H9 (cell line): ENCODE measurements around the gene USP47. TPM values are rescaled to one million over a fixed set of nuclear protein-coding genes. Genes with fewer than 3 reads are reported as not detected.

Source experiments
- DNase-seq: peaks from one replicate; pipeline ENCODE4 v3.0.0-alpha.2; 2017
- H2AFZ ChIP-seq: one replicate; pipeline ENCODE4 v1.6.1; 2013; ENCODE audit warnings: mild to moderate bottlenecking, low read length, control low read depth, moderate library complexity
- H2AK5ac ChIP-seq: 2 replicates; pipeline ENCODE4 v1.6.1; 2013; ENCODE audit warnings: low read length, control low read depth, mixed read lengths; ENCODE audit not compliant: insufficient read length
- H2BK120ac ChIP-seq: one replicate; pipeline ENCODE4 v1.6.1; 2013; ENCODE audit warnings: low read depth, mild to moderate bottlenecking, low read length, control low read depth, inconsistent platforms; ENCODE audit not compliant: poor library complexity, severe bottlenecking
- H2BK12ac ChIP-seq: 2 replicates; pipeline ENCODE4 v1.6.1; 2013; ENCODE audit warnings: low read length, control low read depth, mixed read lengths, low read depth; ENCODE audit not compliant: insufficient read length
- H2BK15ac ChIP-seq: 2 replicates; pipeline ENCODE4 v1.6.1; 2013; ENCODE audit warnings: low read depth, low read length, control low read depth
- H2BK20ac ChIP-seq: one replicate; pipeline ENCODE4 v1.6.1; 2013; ENCODE audit warnings: low read depth, mild to moderate bottlenecking, low read length, control low read depth, inconsistent platforms; ENCODE audit not compliant: poor library complexity, severe bottlenecking
- H2BK5ac ChIP-seq: 2 replicates; pipeline ENCODE4 v1.6.1; 2013; ENCODE audit warnings: low read length, control low read depth, mixed read lengths; ENCODE audit not compliant: insufficient read length
- H3K14ac ChIP-seq: 2 replicates; pipeline ENCODE4 v1.6.1; 2013; ENCODE audit warnings: low read length, control low read depth; ENCODE audit not compliant: insufficient read depth
- H3K18ac ChIP-seq: 2 replicates; pipeline ENCODE4 v1.6.1; 2013; ENCODE audit warnings: low read depth, mild to moderate bottlenecking, mixed read lengths, low read length, control low read depth; ENCODE audit not compliant: insufficient read length
- H3K23ac ChIP-seq: 2 replicates; pipeline ENCODE4 v1.6.1; 2013; ENCODE audit warnings: low read length, control low read depth, mixed read lengths, low read depth; ENCODE audit not compliant: insufficient read length
- H3K23me2 ChIP-seq: 2 replicates; pipeline ENCODE4 v1.6.1; 2013; ENCODE audit warnings: low read depth, mild to moderate bottlenecking, mixed read lengths, low read length, control low read depth; ENCODE audit not compliant: insufficient read length, poor library complexity, severe bottlenecking
- H3K27ac ChIP-seq: 2 replicates; pipeline ENCODE4 v1.5.1; 2013; ENCODE audit warnings: low read length, control low read depth, mixed read lengths, low read depth; ENCODE audit not compliant: insufficient read length
- H3K27me3 ChIP-seq: 2 replicates; pipeline ENCODE4 v1.6.1; 2013; ENCODE audit warnings: low read length, control low read depth, inconsistent platforms; ENCODE audit not compliant: insufficient read depth
- H3K4ac ChIP-seq: 2 replicates; pipeline ENCODE4 v1.6.1; 2013; ENCODE audit warnings: low read depth, mild to moderate bottlenecking, control low read depth, inconsistent platforms, low read length, moderate library complexity
- H3K4me1 ChIP-seq: 2 replicates; pipeline ENCODE4 v1.6.1; 2013; ENCODE audit warnings: low read length, control low read depth, inconsistent platforms; ENCODE audit not compliant: insufficient read depth
- H3K4me2 ChIP-seq: 2 replicates; pipeline ENCODE4 v1.6.1; 2013; ENCODE audit warnings: low read length, control low read depth, mixed read lengths; ENCODE audit not compliant: insufficient read length, insufficient read depth
- H3K56ac ChIP-seq: 2 replicates; pipeline ENCODE4 v1.6.1; 2013; ENCODE audit warnings: low read depth, mild to moderate bottlenecking, mixed read lengths, low read length, control low read depth; ENCODE audit not compliant: insufficient read length
- H3K79me1 ChIP-seq: 2 replicates; pipeline ENCODE4 v1.6.1; 2013; ENCODE audit warnings: low read depth, mild to moderate bottlenecking, moderate library complexity, low read length, control low read depth, inconsistent platforms; ENCODE audit not compliant: insufficient read depth, poor library complexity, severe bottlenecking
- H3K79me2 ChIP-seq: 2 replicates; pipeline ENCODE4 v1.6.1; 2013; ENCODE audit warnings: low read length, control low read depth, inconsistent platforms; ENCODE audit not compliant: insufficient read depth
- H3K9ac ChIP-seq: 2 replicates; pipeline ENCODE4 v1.6.1; 2013; ENCODE audit warnings: low read length, control low read depth, mixed read lengths; ENCODE audit not compliant: insufficient read length; ENCODE audit errors: extremely low read depth
- H3K9me3 ChIP-seq: one replicate; pipeline ENCODE4 v1.6.1; 2013; ENCODE audit warnings: low read depth, low read length, inconsistent platforms; ENCODE audit not compliant: control insufficient read depth
- H3T11ph ChIP-seq: one replicate; pipeline ENCODE4 v1.6.1; 2013; ENCODE audit warnings: mild to moderate bottlenecking, low read length, control low read depth, inconsistent platforms
- H4K20me1 ChIP-seq: one replicate; pipeline ENCODE4 v1.6.1; 2013; ENCODE audit not compliant: control insufficient read depth, insufficient read length, insufficient read depth
- H4K5ac ChIP-seq: 2 replicates; pipeline ENCODE4 v1.6.1; 2013; ENCODE audit warnings: low read depth, mild to moderate bottlenecking, mixed read lengths, low read length, control low read depth; ENCODE audit not compliant: insufficient read length
- H4K8ac ChIP-seq: replicated peaks from 2 replicates; pipeline ENCODE4 v1.6.1; 2013; ENCODE audit warnings: low read length, control low read depth, mixed read lengths, low read depth; ENCODE audit not compliant: insufficient read length
- H4K91ac ChIP-seq: 2 replicates; pipeline ENCODE4 v1.6.1; 2013; ENCODE audit warnings: low read depth, mild to moderate bottlenecking, moderate library complexity, mixed read lengths, low read length, control low read depth; ENCODE audit not compliant: insufficient read length
- H3K27ac Mint-ChIP-seq, 3 experiments: 2 replicates in 2 of 3; 3 replicates in 1 of 3; pipeline ENCODE4 v1.8.0; 2020 to 2021; ENCODE audit warnings: mixed read lengths in 3 of 3, mild to moderate bottlenecking in 1 of 3, moderate library complexity in 1 of 3
- H3K27me3 Mint-ChIP-seq: 2 replicates; pipeline ENCODE4 v1.8.0; 2021; ENCODE audit warnings: low read depth, mild to moderate bottlenecking, moderate library complexity, mixed read lengths
- H3K36me3 Mint-ChIP-seq, 3 experiments: 2 replicates in 2 of 3; 3 replicates in 1 of 3; pipeline ENCODE4 v1.8.0; 2020 to 2021; ENCODE audit warnings: low read depth in 3 of 3, mixed read lengths in 3 of 3; ENCODE audit not compliant: insufficient read depth in 1 of 3
- H3K4me1 Mint-ChIP-seq, 2 experiments: 2 replicates each; pipeline ENCODE4 v1.8.0; 2020; ENCODE audit warnings: mixed read lengths in 2 of 2
- H3K4me3 Mint-ChIP-seq, 2 experiments: 2 replicates in 1 of 2; 3 replicates in 1 of 2; pipeline ENCODE4 v1.8.0; 2020 to 2021; ENCODE audit warnings: mild to moderate bottlenecking in 2 of 2, mixed read lengths in 2 of 2, moderate library complexity in 1 of 2
- H3K9me3 Mint-ChIP-seq, 2 experiments: 2 replicates in 1 of 2; 3 replicates in 1 of 2; pipeline ENCODE4 v1.8.0; 2020; ENCODE audit warnings: mild to moderate bottlenecking in 2 of 2, mixed read lengths in 2 of 2, moderate library complexity in 1 of 2
- WGBS: extraction: QIAGEN DNeasy Blood & Tissue Kit; methylation state at CpG from one replicate; pipeline ENCODE4 v1.1.7; 2013; ENCODE audit warnings: missing lambda C conversion rate, low lambda C conversion rate, mixed read lengths; ENCODE audit not compliant: insufficient read length; ENCODE audit errors: extremely low coverage; 5-methylcytosine and 5-hydroxymethylcytosine counted together
- total RNA-seq: library from RNA; stranded (reverse); gene quantifications from 2 replicates; pipeline ENCODE4 v1.2.1, GENCODE V29; 2021
- TF ChIP-seq, protein P1 (sequence below): fragments of 200-600 bp; sonication (generic); conservative IDR thresholded peaks from 3 replicates; pipeline ENCODE4 v1.8.0; 2021; ENCODE audit warnings: antibody characterized with exemption, mild to moderate bottlenecking

The USP47 gene
- total RNA-seq, 1 experiment from 2014 or later: 26.7 TPM

DNA sequence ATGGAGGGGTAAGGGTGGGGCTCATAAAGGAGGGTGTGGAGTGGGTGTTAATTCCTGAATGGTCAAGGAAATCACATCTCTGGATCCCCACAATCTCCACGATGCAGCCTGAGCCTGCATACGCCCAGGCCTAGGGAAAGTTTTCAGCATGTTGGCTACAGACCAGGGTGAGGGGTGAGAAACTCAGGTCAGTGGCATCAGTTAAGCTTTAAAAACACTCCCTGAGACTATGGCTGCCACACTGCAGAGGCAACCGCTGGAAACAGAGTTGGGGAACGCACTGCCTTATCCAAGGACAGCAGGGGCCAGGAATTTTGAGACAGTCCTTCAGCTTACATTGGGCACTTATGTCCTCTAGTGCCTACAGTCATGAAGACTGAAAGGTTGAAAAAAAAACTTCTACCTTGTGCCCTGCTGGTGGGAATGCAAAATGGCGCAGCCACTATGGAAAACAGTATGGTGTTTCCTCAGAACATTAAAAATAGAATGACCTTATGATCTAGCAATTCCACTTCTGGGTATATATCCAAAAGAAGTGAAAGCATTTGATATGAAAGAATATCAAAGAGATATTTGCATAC, 147.0 kb downstream of the USP47 start:
- Histone ChIP-seq H3K27me3 (no peaks in the 10 kb centered on the region), H3K4ac (no peak overlapping the region), H3K23ac (no peak overlapping the region), H2BK120ac (no peak overlapping the region), H2BK20ac (no peak overlapping the region), H3K4me2 (no peak overlapping the region), H3K18ac (no peak overlapping the region), H3K4me1 (peaks cover 3% of the 10 kb centered on the region; the same call in 1 of the 2 replicates), H2BK12ac (no peak overlapping the region), H4K91ac (no peak overlapping the region), H3K14ac (no peak overlapping the region), H4K8ac (no peak overlapping the region), H4K5ac (no peak overlapping the region), H3K9me3 (no peaks in the 10 kb centered on the region), H3K9ac (no peak overlapping the region), H3K79me2 (no peaks in the 10 kb centered on the region), H3K56ac (no peak overlapping the region), H3T11ph (no peak overlapping the region), H3K23me2 (no peaks in the 10 kb centered on the region), H2BK15ac (no peak overlapping the region), H3K27ac (no peak overlapping the region), H3K79me1 (no peaks in the 10 kb centered on the region), H2AK5ac (no peak overlapping the region), H4K20me1 (no peaks in the 10 kb centered on the region), H2BK5ac (no peak overlapping the region), H2AFZ (no peak overlapping the region)
- Mint-ChIP-seq H3K4me1 (peaks cover 23 to 25% of the 10 kb centered on the region in 2 experiments), H3K9me3 (no peaks in the 10 kb centered on the region), H3K27me3 (no peaks in the 10 kb centered on the region), H3K27ac (no peak overlapping the region), H3K36me3 (peaks cover 0 to 8% (median 5%) of the 10 kb centered on the region in 3 experiments; a peak in 6 of 7 replicates), H3K4me3 (no peak overlapping the region)
- TF ChIP-seq, protein P1, sequence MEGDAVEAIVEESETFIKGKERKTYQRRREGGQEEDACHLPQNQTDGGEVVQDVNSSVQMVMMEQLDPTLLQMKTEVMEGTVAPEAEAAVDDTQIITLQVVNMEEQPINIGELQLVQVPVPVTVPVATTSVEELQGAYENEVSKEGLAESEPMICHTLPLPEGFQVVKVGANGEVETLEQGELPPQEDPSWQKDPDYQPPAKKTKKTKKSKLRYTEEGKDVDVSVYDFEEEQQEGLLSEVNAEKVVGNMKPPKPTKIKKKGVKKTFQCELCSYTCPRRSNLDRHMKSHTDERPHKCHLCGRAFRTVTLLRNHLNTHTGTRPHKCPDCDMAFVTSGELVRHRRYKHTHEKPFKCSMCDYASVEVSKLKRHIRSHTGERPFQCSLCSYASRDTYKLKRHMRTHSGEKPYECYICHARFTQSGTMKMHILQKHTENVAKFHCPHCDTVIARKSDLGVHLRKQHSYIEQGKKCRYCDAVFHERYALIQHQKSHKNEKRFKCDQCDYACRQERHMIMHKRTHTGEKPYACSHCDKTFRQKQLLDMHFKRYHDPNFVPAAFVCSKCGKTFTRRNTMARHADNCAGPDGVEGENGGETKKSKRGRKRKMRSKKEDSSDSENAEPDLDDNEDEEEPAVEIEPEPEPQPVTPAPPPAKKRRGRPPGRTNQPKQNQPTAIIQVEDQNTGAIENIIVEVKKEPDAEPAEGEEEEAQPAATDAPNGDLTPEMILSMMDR: peak; percentile 55
- no CpG with 5 or more reads among the region's 5 CpGs for WGBS
- no peak for DNase-seq
